Activated CD8-positive, alpha-beta T cell treated with anti-CD3 and anti-CD28 coated beads for 36 hours (primary cell): ENCODE data around the gene TSPAN31. TPM values are rescaled to one million over a fixed set of nuclear protein-coding genes. Genes with fewer than 3 reads are reported as not detected.
"Not testable (repeated sequence)": the region's sequence is repeated elsewhere in the genome, so short reads cannot be mapped to it uniquely, and the experiment has no call there.

Experiments
- ATAC-seq: fragments of 200-7000 bp; cut with Tn5 transposase; one replicate; pipeline ENCODE4 v1.10.0; 2021; ENCODE audit warnings: mild to moderate bottlenecking, moderate library complexity
- CTCF ChIA-PET: fragments of 350-600 bp; sonication (Branson Sonifier 250); formaldehyde crosslinking; loops from one replicate; lab custom pipeline; 2021; ENCODE audit warnings: antibody characterized with exemption; lab: Charles Lee
- POLR2A ChIA-PET: fragments of 350-600 bp; sonication (Branson Sonifier 250); formaldehyde crosslinking; loops from one replicate; lab custom pipeline; 2021; ENCODE audit warnings: antibody characterized with exemption; lab: Charles Lee
- DNase-seq: peaks from one replicate; pipeline ENCODE4 v3.0.0-alpha.2; 2020
- H3K27ac Mint-ChIP-seq: one replicate; pipeline ENCODE4 v1.8.0; 2021; ENCODE audit warnings: mild to moderate bottlenecking, mixed read lengths
- H3K27me3 Mint-ChIP-seq: one replicate; pipeline ENCODE4 v1.8.0; 2021; ENCODE audit warnings: mixed read lengths
- H3K36me3 Mint-ChIP-seq: one replicate; pipeline ENCODE4 v1.8.0; 2021; ENCODE audit warnings: low read depth, mixed read lengths
- H3K4me1 Mint-ChIP-seq: one replicate; pipeline ENCODE4 v1.8.0; 2021; ENCODE audit warnings: low read depth, mixed read lengths
- H3K4me3 Mint-ChIP-seq: one replicate; pipeline ENCODE4 v1.8.0; 2021; ENCODE audit warnings: mild to moderate bottlenecking, moderate library complexity, mixed read lengths
- H3K9me3 Mint-ChIP-seq: one replicate; pipeline ENCODE4 v1.8.0; 2021; ENCODE audit warnings: mixed read lengths
- intact Hi-C: fragments of 100-400 bp; cut with micrococcal nuclease; formaldehyde crosslinking; loops from one replicate; pipeline ENCODE4 v1.10.0; 2022
- total RNA-seq, 2 experiments: library from RNA; stranded (reverse); gene quantifications; one replicate each; pipeline ENCODE4 v1.2.3, GENCODE V29; 2021
- TF ChIP-seq, protein P1 (sequence below): fragments of 200-600 bp; IDR thresholded peaks from one replicate; pipeline ENCODE4 v1.8.0; 2022; ENCODE audit warnings: antibody characterized with exemption, mild to moderate bottlenecking

The TSPAN31 gene
- total RNA-seq, 2 experiments from 2014 or later = 6.9 to 7.5 TPM

GRCh38 chr12:57700317-57700716, 44.5 kb upstream of the TSPAN31 start:
- Mint-ChIP-seq H3K4me3 (no peak overlapping the region), H3K27ac (no peak overlapping the region), H3K9me3 (peaks cover 8% of the 10 kb centered on the region), H3K4me1 (no peaks in the 10 kb centered on the region), H3K27me3 (no peaks in the 10 kb centered on the region), H3K36me3 (peaks cover 40% of the 10 kb centered on the region)
- TF ChIP-seq, protein P1, sequence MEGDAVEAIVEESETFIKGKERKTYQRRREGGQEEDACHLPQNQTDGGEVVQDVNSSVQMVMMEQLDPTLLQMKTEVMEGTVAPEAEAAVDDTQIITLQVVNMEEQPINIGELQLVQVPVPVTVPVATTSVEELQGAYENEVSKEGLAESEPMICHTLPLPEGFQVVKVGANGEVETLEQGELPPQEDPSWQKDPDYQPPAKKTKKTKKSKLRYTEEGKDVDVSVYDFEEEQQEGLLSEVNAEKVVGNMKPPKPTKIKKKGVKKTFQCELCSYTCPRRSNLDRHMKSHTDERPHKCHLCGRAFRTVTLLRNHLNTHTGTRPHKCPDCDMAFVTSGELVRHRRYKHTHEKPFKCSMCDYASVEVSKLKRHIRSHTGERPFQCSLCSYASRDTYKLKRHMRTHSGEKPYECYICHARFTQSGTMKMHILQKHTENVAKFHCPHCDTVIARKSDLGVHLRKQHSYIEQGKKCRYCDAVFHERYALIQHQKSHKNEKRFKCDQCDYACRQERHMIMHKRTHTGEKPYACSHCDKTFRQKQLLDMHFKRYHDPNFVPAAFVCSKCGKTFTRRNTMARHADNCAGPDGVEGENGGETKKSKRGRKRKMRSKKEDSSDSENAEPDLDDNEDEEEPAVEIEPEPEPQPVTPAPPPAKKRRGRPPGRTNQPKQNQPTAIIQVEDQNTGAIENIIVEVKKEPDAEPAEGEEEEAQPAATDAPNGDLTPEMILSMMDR = no peak
- intact Hi-C loops = no loop called here
- DNase-seq (no peak), ATAC-seq (no peak)
- ChIA-PET CTCF (no interaction called here), POLR2A (no interaction called here)

- ChIA-PET POLR2A (interaction anchor here (1.0 kb wide), 1 partner anchor 38 kb away, joined by 3 read pairs; the partner anchor contains the start of gene TSPAN31), CTCF (no interaction called here)
- Mint-ChIP-seq H3K27ac (no peak overlapping the region), H3K9me3 (peaks cover 8% of the 10 kb centered on the region), H3K36me3 (peaks cover 32% of the 10 kb centered on the region), H3K4me1 (peaks cover 6% of the 10 kb centered on the region), H3K4me3 (no peak overlapping the region), H3K27me3 (no peaks in the 10 kb centered on the region)
- intact Hi-C loops = no loop called here
- TF ChIP-seq, protein P1 = no peak
- no peak for ATAC-seq
- no peak for DNase-seq
These were observed 37.6 kb upstream of the TSPAN31 start for GRCh38 chr12:57707250-57707649.

DNA sequence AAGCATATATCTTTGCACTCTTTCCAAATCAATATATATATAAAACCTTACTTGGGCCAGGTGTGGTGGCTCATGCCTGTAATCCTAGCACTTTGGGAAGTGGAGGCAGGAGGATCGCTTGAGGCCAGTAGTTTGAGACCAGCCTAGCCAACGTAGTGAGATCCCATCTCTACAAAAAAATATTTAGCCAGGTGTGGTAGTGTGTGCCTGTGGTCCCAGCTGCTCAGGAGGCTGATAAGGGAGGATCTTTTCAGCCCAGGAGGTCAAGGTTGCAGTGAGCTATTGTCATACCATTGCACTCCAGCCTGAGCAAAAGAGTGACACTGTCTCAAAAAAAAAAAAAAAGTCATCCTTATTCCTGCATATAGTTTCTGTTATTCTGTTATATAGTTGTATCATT, 36.5 kb upstream of the TSPAN31 start:
- Mint-ChIP-seq H3K27ac (no peak overlapping the region), H3K4me3 (no peak overlapping the region), H3K4me1 (peaks cover 6% of the 10 kb centered on the region), H3K9me3 (peaks cover 4% of the 10 kb centered on the region), H3K36me3 (peaks cover 22% of the 10 kb centered on the region), H3K27me3 (no peaks in the 10 kb centered on the region)
- CTCF ChIA-PET = interaction anchor here (0.8 to 1.7 kb wide), 3 partner anchors 15 to 34 kb away, joined by 3 to 8 read pairs (median 4); partner anchors contain the start of gene OS9
- intact Hi-C loops = no loop called here
- TF ChIP-seq, protein P1 = no peak
- POLR2A ChIA-PET = interaction anchor here (0.6 to 1.3 kb wide), 2 partner anchors 11 to 13 kb away, joined by 4 read pairs; no protein-coding TSS in a partner anchor
- no peak for DNase-seq
- no peak for ATAC-seq

DNA sequence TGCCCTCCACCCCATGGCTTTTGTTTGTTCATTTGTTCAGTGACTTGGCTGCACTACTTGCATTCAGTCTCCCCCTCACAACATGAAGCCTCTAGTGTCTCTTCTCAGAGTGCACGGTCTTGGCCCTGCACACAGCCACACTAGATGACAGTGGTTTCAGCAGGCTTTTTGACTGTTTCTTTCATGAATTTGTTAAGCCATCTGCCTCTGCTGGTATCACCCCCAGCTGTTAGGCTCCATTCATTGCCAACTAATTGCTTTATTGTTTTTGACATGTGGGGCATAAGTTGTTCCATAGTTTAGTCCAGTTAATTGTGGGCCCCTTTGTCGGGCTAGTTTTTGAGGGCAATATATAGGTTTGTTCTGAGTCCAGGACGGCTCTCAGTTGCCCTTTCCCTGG, 32.1 kb upstream of the TSPAN31 start:
- ATAC-seq = no peak
- TF ChIP-seq, protein P1 = no peak
- no peaks in the 10 kb centered on the region for H3K9me3 Mint-ChIP-seq
- H3K36me3 Mint-ChIP-seq = peaks cover 11% of the 10 kb centered on the region
- no peak overlapping the region for H3K27ac Mint-ChIP-seq
- intact Hi-C loops = no loop called here
- H3K4me1 Mint-ChIP-seq = peaks cover 6% of the 10 kb centered on the region
- H3K4me3 Mint-ChIP-seq = no peak overlapping the region
- no peak for DNase-seq
- no peaks in the 10 kb centered on the region for H3K27me3 Mint-ChIP-seq
- ChIA-PET POLR2A (interaction anchor here (0.7 kb wide), 1 partner anchor 285 kb away, joined by 3 read pairs; no protein-coding TSS in a partner anchor), CTCF (interaction anchor here (1.6 kb wide), 1 partner anchor 29 kb away, joined by 4 read pairs; no protein-coding TSS in a partner anchor)

DNA sequence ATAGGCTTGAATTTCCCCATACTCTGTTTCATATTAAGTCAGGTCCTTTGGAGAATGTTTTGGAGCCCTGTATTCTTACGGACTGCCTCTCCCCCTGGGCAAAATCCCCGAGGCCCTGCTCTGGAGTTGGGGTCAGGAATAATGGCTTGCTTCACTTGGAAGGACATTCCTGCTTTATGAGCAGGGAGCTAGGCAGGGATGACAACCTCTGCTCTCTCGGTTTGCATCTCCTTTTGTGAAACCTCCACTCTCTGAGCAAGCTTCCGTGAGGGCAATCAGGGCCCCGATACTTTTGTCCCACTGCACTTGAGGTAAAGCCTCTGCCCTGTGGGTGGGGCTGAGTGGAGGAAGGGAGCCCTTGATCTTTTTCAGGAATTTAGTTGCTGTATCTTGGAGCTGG, 31.6 kb upstream of the TSPAN31 start:
- POLR2A ChIA-PET = no interaction called here
- H3K27ac Mint-ChIP-seq = no peak overlapping the region
- ATAC-seq (no peak), DNase-seq (no peak)
- H3K27me3 Mint-ChIP-seq = no peaks in the 10 kb centered on the region
- H3K4me3 Mint-ChIP-seq = no peak overlapping the region
- peaks cover 6% of the 10 kb centered on the region for H3K4me1 Mint-ChIP-seq
- TF ChIP-seq, protein P1 = no peak
- H3K9me3 Mint-ChIP-seq = no peaks in the 10 kb centered on the region
- intact Hi-C loops = no loop called here
- CTCF ChIA-PET = interaction anchor here (1.6 kb wide), 1 partner anchor 29 kb away, joined by 4 read pairs; no protein-coding TSS in a partner anchor
- H3K36me3 Mint-ChIP-seq = peaks cover 14% of the 10 kb centered on the region

- peaks cover 22% of the 10 kb centered on the region for H3K36me3 Mint-ChIP-seq
- intact Hi-C loops, CTCF ChIA-PET, H3K9me3 Mint-ChIP-seq, H3K27me3 Mint-ChIP-seq, DNase-seq, ATAC-seq, H3K4me3 Mint-ChIP-seq, H3K4me1 Mint-ChIP-seq, H3K27ac Mint-ChIP-seq, POLR2A ChIA-PET: not testable (repeated sequence)
These were observed 29.6 kb upstream of the TSPAN31 start for GRCh38 chr12:57715036-57715748.
